Neuron (in vitro differentiated cells): ENCODE results near the gene SPA17.

Source experiments
- H2AFZ ChIP-seq: one replicate; pipeline ENCODE4 v1.6.1; 2013; ENCODE audit warnings: low read depth, mild to moderate bottlenecking, inconsistent platforms, low read length, moderate library complexity
- H3K27me3 ChIP-seq: one replicate; pipeline ENCODE4 v1.6.1; 2013; ENCODE audit warnings: low read length; ENCODE audit not compliant: insufficient read depth
- H3K36me3 ChIP-seq: one replicate; pipeline ENCODE4 v1.6.1; 2013; ENCODE audit warnings: low read length; ENCODE audit not compliant: insufficient read depth
- H3K4me1 ChIP-seq: one replicate; pipeline ENCODE4 v1.6.1; 2013; ENCODE audit warnings: low read length; ENCODE audit not compliant: insufficient read depth
- H3K4me3 ChIP-seq: 2 replicates; pipeline ENCODE4 v1.5.1; 2013; ENCODE audit warnings: mild to moderate bottlenecking, low read length, moderate library complexity
- H3K9me3 ChIP-seq: one replicate; pipeline ENCODE4 v1.6.1; 2013; ENCODE audit warnings: low read length

The SPA17 gene

GRCh38 chr11:124738713-124739478 lies 65.2 kb downstream of the SPA17 start:
- no peaks in the 10 kb centered on the region for H3K36me3 ChIP-seq
- H3K4me1 ChIP-seq: peaks cover 26% of the 10 kb centered on the region
- peak overlapping the region; percentile 77 for H2AFZ ChIP-seq
- H3K9me3 ChIP-seq: no peaks in the 10 kb centered on the region
- peak overlapping the region; percentile 65 for H3K4me3 ChIP-seq
- H3K27me3 ChIP-seq: peaks cover 10% of the 10 kb centered on the region

GRCh38 chr11:124739479-124740276 lies 66.0 kb downstream of the SPA17 start, which contains the start of gene NRGN:
Gene NRGN, plus strand, starts transcription at chr11:124739942. Its CDS starts 143 bp downstream, at chr11:124740085.
- Histone ChIP-seq H3K4me1 (peaks cover 26% of the 10 kb centered on the region), H3K9me3 (no peaks in the 10 kb centered on the region), H3K27me3 (peaks cover 5% of the 10 kb centered on the region), H2AFZ (peak within 1 kb of the TSS; percentile 77), H3K4me3 (peak within 1 kb of the TSS; percentile 65), H3K36me3 (no peaks in the 10 kb centered on the region)

GRCh38 chr11:124740277-124740882 lies 66.7 kb downstream of the SPA17 start:
- H3K27me3 ChIP-seq: no peaks in the 10 kb centered on the region
- H3K4me1 ChIP-seq: peaks cover 26% of the 10 kb centered on the region
- H2AFZ ChIP-seq: peak overlapping the region; percentile 77
- H3K36me3 ChIP-seq: no peaks in the 10 kb centered on the region
- H3K4me3 ChIP-seq: peak overlapping the region; percentile 65
- peaks cover 3% of the 10 kb centered on the region for H3K9me3 ChIP-seq

- Histone ChIP-seq H3K4me1 (peaks cover 24% of the 10 kb centered on the region), H3K27me3 (no peaks in the 10 kb centered on the region)
Observed at GRCh38 chr11:124742555-124742954, 68.9 kb downstream of the SPA17 start.

GRCh38 chr11:124743050-124743449 lies 69.3 kb downstream of the SPA17 start:
- no peak overlapping the region for H2AFZ ChIP-seq
- no peaks in the 10 kb centered on the region for H3K27me3 ChIP-seq
- H3K36me3 ChIP-seq: no peaks in the 10 kb centered on the region
- no peak overlapping the region for H3K4me3 ChIP-seq
- H3K4me1 ChIP-seq: peaks cover 19% of the 10 kb centered on the region
- H3K9me3 ChIP-seq: peaks cover 5% of the 10 kb centered on the region

More at GRCh38 chr11:124742555-124742954, 68.9 kb downstream of the SPA17 start:
- H3K4me3 ChIP-seq: no peak overlapping the region
- peaks cover 5% of the 10 kb centered on the region for H3K9me3 ChIP-seq
- no peak overlapping the region for H2AFZ ChIP-seq
- no peaks in the 10 kb centered on the region for H3K36me3 ChIP-seq

GRCh38 chr11:124745270-124745834 lies 71.6 kb downstream of the SPA17 start:
- H3K27me3 ChIP-seq: no peaks in the 10 kb centered on the region
- H3K4me3 ChIP-seq: no peak overlapping the region
- no peaks in the 10 kb centered on the region for H3K36me3 ChIP-seq
- no peak overlapping the region for H2AFZ ChIP-seq
- H3K4me1 ChIP-seq: peaks cover 4% of the 10 kb centered on the region
- H3K9me3 ChIP-seq: peaks cover 5% of the 10 kb centered on the region

- Histone ChIP-seq H3K4me3 (no peak overlapping the region), H3K36me3 (no peaks in the 10 kb centered on the region), H3K9me3 (peaks cover 5% of the 10 kb centered on the region), H3K27me3 (no peaks in the 10 kb centered on the region), H3K4me1 (no peaks in the 10 kb centered on the region), H2AFZ (no peak overlapping the region)
Observed at GRCh38 chr11:124745835-124746620, 72.3 kb downstream of the SPA17 start.

- H3K4me1 ChIP-seq: no peaks in the 10 kb centered on the region
- H3K36me3 ChIP-seq: no peaks in the 10 kb centered on the region
- H3K4me3 ChIP-seq: no peak overlapping the region
- no peaks in the 10 kb centered on the region for H3K27me3 ChIP-seq
- H2AFZ ChIP-seq: no peak overlapping the region
- H3K9me3 ChIP-seq: peaks cover 5% of the 10 kb centered on the region
Observed at GRCh38 chr11:124746621-124747243, 73.0 kb downstream of the SPA17 start.
